HCT116 (cell line): Measurements from ENCODE around the gene VANGL1. TPM values are rescaled to one million over a fixed set of nuclear protein-coding genes. Genes with fewer than 3 reads are reported as not detected.

ENCODE experiments used
- total RNA-seq: library from RNA; stranded (reverse); gene quantifications from one replicate; pipeline ENCODE4 v1.2.1, GENCODE V29; 2021; ENCODE audit not compliant: unreplicated experiment

The VANGL1 gene
- total RNA-seq, 1 experiment from 2014 or later: 23.5 TPM

Other genes with a start within 250 kb of the VANGL1 start
- not detected for gene CASQ2, start 126.7 kb downstream of the VANGL1 start, total RNA-seq
- gene NHLH2, start 199.2 kb downstream of the VANGL1 start, total RNA-seq: not detected